ENCODE measurements around the gene FAM24B. TPM values are rescaled to one million over a fixed set of nuclear protein-coding genes. Genes with fewer than 3 reads are reported as not detected.

The FAM24B gene
- 4.0 and 4.2 TPM in 2 replicates for total RNA-seq

DNA sequence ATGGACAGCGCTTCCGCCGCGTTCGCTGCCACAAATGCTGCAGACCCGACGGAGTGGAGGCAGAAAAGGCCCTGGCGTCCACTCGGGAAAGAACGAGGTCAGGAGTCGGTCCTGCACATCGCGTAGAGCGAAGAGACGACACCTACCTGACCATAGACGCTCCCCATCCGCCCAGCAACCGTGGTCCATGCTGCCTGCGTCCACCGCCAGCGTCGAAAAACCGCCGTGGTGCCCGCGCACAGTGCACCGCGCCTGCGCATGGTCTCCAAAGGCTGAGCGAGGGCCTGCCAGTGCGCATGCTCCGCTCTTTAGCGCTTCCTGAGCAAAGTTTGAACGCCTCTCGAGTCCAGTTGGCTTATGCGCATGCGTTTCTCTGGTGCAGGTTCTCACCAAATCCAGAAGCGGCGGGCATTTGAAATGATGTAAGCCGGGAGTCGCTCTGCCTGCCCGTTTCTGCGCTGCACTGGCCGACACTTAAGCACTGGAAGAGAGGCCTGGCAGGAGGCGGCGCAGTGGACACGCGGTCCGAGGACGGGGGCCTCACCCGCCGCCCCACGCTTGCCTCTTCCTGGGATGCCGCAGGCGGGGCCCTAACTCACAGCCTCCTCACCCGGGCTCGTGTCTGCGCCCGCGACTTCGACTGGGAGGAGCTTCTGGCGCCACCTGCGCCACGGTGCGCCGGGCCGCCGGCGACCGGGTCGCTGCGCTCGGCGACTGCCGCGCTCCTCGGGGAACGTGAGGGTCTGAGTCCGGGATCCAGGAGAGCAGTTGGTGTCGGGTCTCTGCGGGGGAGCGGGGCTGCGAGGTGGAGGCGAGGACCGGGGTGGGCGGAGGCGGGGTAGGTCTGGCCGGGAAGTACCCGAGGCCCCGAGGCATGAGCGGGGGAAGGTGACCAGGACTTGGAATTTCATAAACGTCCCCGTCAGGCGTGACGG is at the start of gene FAM24B:
Gene FAM24B, minus strand, starts transcription at position 243 of the 935 bp plus-strand sequence. CDS start 29,066 bp downstream, outside the sequence.

GRCh38 chr10:122910310-122910709 is 30.9 kb upstream of the FAM24B start, which contains the start of gene FAM24A:
FAM24A (plus strand) TSS chr10:122910610; CDS start chr10:122911635, 1,025 bp downstream.

DNA sequence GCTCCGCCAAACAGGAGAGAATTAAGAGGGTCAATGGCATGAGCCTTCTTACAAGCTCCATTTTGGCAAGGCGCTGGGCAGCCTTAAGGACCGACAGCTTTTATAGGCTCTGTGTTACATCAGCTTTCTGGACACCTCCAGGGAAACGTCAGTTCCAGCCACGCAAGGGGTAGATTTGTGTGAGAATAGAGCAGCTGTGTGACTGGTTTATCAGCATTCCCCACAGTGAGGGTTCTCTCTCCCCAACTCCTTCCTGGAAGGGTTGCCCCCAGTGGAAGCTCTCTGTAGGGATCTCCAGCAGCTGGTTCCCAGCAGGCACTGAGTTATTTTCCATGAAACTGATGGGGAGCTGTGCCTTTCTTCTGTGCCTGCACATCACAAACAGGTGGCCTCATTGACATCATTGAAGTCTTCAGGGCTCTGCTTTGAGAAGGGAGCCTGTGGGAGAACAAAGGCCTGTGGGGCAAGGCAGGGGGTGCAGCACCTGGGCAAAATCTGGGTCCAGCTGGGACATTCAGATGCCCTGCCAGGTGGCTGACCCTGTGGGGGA is 33.5 kb downstream of the FAM24B start, which contains the start of gene CUZD1:
Gene CUZD1, minus strand, starts transcription at position 75 of the 550 bp plus-strand sequence. Its CDS starts 14 bp downstream, at position 61.

Other genes starting within 250 kb of the FAM24B start
- not detected in 2 replicates for gene C10orf120, start 179.7 kb downstream of the FAM24B start, total RNA-seq
- 0.65 and 1.1 TPM in 2 replicates for gene CUZD1, start 33.7 kb downstream of the FAM24B start, total RNA-seq
- not detected in 2 replicates for gene FAM24A, start 31.0 kb upstream of the FAM24B start, total RNA-seq
- gene C10orf88, start 74.6 kb upstream of the FAM24B start, total RNA-seq = 9.1 and 21.5 TPM in 2 replicates
- gene PSTK, start 100.8 kb upstream of the FAM24B start, total RNA-seq = 1.5 and 2.0 TPM in 2 replicates
- 1.8 and 4.8 TPM in 2 replicates for gene IKZF5, start 129.2 kb upstream of the FAM24B start, total RNA-seq
- gene ACADSB, start 129.4 kb upstream of the FAM24B start, total RNA-seq = 2.1 and 4.0 TPM in 2 replicates